GM12878 (cell line): ENCODE results near the gene CDKL4.

ENCODE experiments used
- CREB1 ChIP-seq: IDR thresholded peaks from 2 replicates; pipeline ENCODE4 v1.6.1; 2012; ENCODE audit warnings: low read depth, mild to moderate bottlenecking, inconsistent platforms
- ESRRA ChIP-seq: IDR thresholded peaks from 2 replicates; pipeline ENCODE4 v1.6.1; 2012; ENCODE audit warnings: mild to moderate bottlenecking, low read length, improper control_type of control experiment
- POLR2A ChIP-seq: IDR thresholded peaks from 2 replicates; pipeline ENCODE4 v1.6.1; 2011; ENCODE audit warnings: low read depth, mild to moderate bottlenecking, low read length

- TF ChIP-seq ESRRA (no peak), POLR2A (no peak), CREB1 (no peak)
These were observed 21.5 kb upstream of the CDKL4 start for GRCh38 chr2:39265315-39265714.
